PFSK-1 (cell line): Measurements from ENCODE around the gene IER5.

ENCODE experiments used
- FOXP2 ChIP-seq: optimal IDR thresholded peaks from 2 replicates; pipeline ENCODE3; 2011; ENCODE audit warnings: borderline replicate concordance, control low read depth, inconsistent platforms; ENCODE audit not compliant: insufficient read depth; ENCODE audit errors: extremely low read length, extremely low read depth
- POLR2AphosphoS5 ChIP-seq: IDR thresholded peaks from 2 replicates; pipeline ENCODE4 v1.6.1; 2012; ENCODE audit warnings: low read depth, mild to moderate bottlenecking, control low read depth, low read length, moderate library complexity
- SIN3A ChIP-seq: IDR thresholded peaks from 2 replicates; pipeline ENCODE4 v1.6.1; 2012; ENCODE audit warnings: mild to moderate bottlenecking, low read length, moderate library complexity, borderline replicate concordance; ENCODE audit not compliant: insufficient read depth
- TAF1 ChIP-seq: IDR thresholded peaks from 2 replicates; pipeline ENCODE4 v1.6.1; 2012; ENCODE audit warnings: low read length, control low read depth, borderline replicate concordance; ENCODE audit not compliant: insufficient read depth
- TF ChIP-seq, protein P1 (sequence below), 2 experiments: IDR thresholded peaks; 2 replicates each; pipeline versions ENCODE4 v1.6.1 to v1.8.0; 2011 to 2012; ENCODE audit warnings: low read depth in 2 of 2, low read length in 2 of 2, control low read depth in 1 of 2, inconsistent platforms in 1 of 2, mild to moderate bottlenecking in 1 of 2, moderate library complexity in 1 of 2; ENCODE audit not compliant: insufficient read depth in 1 of 2

The IER5 gene

DNA sequence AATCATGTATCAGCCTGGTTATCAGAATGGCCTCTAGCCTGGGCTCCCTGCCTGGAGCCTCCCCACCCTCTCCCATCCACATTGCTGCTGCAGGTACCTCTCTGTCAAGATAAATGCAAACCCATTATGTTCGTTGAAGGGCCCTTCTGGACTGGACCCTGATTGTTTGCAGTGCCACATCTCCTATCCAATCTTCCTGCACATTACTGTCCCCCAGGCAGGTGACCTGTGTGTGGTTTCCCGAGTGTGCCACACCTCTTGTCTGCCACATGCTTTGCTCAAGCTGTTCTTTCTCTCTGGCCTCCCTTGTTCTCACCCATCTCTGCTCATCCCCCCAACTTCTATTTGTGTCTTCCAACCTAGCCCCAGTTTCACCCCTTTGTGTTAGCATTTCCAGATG is 32.4 kb downstream of the IER5 start:
- TF ChIP-seq FOXP2, result no peak
- TF ChIP-seq SIN3A, result no peak
- TF ChIP-seq TAF1, result no peak
- TF ChIP-seq, protein P1, sequence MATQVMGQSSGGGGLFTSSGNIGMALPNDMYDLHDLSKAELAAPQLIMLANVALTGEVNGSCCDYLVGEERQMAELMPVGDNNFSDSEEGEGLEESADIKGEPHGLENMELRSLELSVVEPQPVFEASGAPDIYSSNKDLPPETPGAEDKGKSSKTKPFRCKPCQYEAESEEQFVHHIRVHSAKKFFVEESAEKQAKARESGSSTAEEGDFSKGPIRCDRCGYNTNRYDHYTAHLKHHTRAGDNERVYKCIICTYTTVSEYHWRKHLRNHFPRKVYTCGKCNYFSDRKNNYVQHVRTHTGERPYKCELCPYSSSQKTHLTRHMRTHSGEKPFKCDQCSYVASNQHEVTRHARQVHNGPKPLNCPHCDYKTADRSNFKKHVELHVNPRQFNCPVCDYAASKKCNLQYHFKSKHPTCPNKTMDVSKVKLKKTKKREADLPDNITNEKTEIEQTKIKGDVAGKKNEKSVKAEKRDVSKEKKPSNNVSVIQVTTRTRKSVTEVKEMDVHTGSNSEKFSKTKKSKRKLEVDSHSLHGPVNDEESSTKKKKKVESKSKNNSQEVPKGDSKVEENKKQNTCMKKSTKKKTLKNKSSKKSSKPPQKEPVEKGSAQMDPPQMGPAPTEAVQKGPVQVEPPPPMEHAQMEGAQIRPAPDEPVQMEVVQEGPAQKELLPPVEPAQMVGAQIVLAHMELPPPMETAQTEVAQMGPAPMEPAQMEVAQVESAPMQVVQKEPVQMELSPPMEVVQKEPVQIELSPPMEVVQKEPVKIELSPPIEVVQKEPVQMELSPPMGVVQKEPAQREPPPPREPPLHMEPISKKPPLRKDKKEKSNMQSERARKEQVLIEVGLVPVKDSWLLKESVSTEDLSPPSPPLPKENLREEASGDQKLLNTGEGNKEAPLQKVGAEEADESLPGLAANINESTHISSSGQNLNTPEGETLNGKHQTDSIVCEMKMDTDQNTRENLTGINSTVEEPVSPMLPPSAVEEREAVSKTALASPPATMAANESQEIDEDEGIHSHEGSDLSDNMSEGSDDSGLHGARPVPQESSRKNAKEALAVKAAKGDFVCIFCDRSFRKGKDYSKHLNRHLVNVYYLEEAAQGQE (IDR thresholded peaks at IDR 0.05; ENCODE audit: insufficient read depth in 1 of 2, low read depth in 2 of 2, low read length in 2 of 2), result no peak

DNA sequence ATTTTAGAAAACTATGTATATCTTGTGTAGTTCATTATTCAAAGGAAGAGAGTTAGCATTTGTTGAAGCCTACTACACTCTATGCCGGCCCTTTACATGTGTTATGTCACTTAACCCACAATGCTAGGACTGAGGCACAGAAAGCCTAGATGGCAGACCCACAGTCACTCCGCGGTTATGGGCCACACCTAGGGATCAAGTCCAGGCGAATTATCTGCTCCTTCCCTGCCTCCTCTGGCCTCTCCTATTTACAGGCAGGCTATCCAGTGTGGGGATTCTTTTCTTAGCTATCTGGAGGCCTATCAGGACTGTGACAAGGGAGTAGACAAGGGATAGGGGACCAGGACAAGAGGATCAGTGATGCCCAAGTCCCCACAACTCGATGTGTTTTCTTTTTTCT is 33.0 kb downstream of the IER5 start:
- TF ChIP-seq FOXP2 (no peak), SIN3A (no peak), POLR2AphosphoS5 (no peak), TAF1 (no peak)
- TF ChIP-seq, protein P1 (IDR thresholded peaks at IDR 0.05; ENCODE audit: insufficient read depth in 1 of 2, low read depth in 2 of 2, low read length in 2 of 2), result no peak

DNA sequence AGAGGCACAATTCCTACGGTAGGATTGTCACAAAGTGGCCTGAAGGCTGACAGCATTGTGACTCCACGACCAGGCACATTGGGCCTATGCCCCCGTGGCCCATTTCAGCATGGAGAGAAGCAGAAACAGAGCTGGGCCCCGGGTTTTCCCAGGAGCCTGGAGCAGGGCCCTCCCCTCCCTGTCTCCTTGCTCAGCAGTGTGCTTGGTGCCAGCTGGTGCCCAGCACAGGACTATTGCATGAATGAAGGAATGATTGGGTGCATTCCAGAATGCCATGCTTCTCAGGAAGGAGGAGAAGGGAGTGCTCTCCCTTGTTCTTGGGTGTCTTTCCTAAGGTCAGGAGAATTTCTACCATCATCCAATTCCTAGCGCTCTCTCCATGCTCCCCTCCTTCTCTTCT is 33.7 kb downstream of the IER5 start:
- TF ChIP-seq, protein P1 (IDR thresholded peaks at IDR 0.05; ENCODE audit: insufficient read depth in 1 of 2, low read depth in 2 of 2, low read length in 2 of 2), result no peak
- TF ChIP-seq SIN3A (no peak), TAF1 (no peak), FOXP2 (no peak), POLR2AphosphoS5 (no peak)

DNA sequence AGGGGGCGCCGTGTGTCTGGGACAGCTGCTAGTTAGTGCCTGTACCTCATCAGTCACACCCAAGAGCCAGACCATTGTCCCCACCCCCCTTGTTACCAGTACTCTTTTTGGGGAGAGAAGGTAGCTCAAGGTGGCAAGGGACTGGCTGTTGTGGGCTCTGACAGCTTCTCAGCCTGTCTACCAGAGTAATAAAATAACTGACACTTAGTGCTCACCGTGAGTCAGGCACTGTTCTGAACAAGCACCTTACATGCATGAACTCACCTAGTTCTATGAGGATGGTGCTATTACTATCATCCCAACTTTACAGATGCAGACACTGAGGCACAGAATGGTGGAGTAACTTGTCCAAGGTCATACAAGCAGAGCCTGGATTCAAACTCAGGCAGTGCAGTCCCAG is 34.7 kb downstream of the IER5 start:
- TF ChIP-seq, protein P1 (IDR thresholded peaks at IDR 0.05; ENCODE audit: insufficient read depth in 1 of 2, low read depth in 2 of 2, low read length in 2 of 2), result no peak
- TF ChIP-seq FOXP2, result no peak

DNA sequence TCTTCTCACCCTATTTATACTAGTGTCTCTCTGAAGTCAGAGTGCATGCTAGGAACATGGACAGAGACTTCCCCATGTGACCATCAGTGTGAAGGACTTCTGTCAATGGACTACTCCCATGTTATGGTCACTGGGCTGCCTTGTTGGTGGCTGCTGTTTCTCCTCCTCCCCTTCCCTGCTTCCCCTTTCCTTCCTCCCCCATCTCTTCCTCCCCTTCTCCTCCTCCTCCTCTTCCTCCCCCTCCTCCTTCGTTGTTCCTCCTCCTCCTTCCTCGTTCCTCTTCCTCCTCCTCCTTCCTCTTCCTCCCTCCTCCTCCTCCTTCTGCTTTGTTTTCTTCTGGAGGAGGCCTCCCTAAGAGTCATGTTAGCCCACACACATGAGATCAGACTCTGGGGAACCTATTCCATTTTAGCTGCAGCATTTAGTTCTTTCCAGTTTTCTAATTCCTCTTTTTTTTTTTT is 35.8 kb downstream of the IER5 start:
- no peak for TF ChIP-seq SIN3A
- no peak for TF ChIP-seq POLR2AphosphoS5
- TF ChIP-seq FOXP2, result no peak
- TF ChIP-seq, protein P1 (IDR thresholded peaks at IDR 0.05; ENCODE audit: insufficient read depth in 1 of 2, low read depth in 2 of 2, low read length in 2 of 2), result no peak
- no peak for TF ChIP-seq TAF1
